WI38 (cell line): Measurements from ENCODE around the gene PCCA.
"Not testable (repeated sequence)": the region's sequence is repeated elsewhere in the genome, so short reads cannot be mapped to it uniquely, and the experiment has no call there.

Experiments
- H3K4me3 ChIP-seq: 2 replicates; pipeline ENCODE4 v1.5.1; 2011; ENCODE audit warnings: low read depth, mild to moderate bottlenecking, control low read depth, low read length
- TF ChIP-seq, protein P1 (sequence below): IDR thresholded peaks from 2 replicates; pipeline ENCODE4 v1.5.1; 2012; ENCODE audit warnings: low read depth, mild to moderate bottlenecking, control low read depth, low read length

PCCA gene

DNA sequence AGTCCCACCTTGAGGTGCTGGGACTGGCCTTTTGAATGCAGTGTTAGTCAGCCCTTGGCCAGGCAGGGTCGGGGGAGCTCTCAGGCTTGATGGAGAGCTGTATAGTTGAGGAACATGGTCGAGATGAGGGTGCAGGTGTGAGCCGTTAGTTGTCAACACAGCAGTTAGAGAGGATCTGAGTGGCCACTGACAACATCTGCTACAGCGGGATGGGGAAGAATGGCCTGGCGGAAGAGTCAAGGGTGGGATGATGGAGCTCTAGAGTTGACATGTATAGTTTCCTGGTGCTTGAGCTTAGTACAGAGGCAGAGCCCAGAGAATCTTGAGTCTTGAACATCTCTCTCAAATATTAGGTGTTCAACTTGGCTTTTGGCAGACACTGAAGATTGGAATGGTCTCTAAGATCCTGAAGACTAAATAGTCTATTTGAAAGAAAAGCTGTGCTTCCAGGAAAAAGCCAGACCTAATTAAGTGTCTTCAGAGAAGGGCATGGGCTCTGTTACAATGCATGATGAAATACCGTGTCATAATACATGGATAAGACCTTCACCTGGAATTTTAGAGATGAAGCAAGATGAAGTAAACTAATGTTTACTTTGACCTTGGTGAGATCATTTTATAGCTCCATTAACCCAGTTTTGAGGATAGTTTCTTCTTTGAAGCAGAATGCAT lies 9.7 kb downstream of the PCCA start:
- TF ChIP-seq, protein P1, sequence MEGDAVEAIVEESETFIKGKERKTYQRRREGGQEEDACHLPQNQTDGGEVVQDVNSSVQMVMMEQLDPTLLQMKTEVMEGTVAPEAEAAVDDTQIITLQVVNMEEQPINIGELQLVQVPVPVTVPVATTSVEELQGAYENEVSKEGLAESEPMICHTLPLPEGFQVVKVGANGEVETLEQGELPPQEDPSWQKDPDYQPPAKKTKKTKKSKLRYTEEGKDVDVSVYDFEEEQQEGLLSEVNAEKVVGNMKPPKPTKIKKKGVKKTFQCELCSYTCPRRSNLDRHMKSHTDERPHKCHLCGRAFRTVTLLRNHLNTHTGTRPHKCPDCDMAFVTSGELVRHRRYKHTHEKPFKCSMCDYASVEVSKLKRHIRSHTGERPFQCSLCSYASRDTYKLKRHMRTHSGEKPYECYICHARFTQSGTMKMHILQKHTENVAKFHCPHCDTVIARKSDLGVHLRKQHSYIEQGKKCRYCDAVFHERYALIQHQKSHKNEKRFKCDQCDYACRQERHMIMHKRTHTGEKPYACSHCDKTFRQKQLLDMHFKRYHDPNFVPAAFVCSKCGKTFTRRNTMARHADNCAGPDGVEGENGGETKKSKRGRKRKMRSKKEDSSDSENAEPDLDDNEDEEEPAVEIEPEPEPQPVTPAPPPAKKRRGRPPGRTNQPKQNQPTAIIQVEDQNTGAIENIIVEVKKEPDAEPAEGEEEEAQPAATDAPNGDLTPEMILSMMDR, result no peak
- no peak overlapping the region for H3K4me3 ChIP-seq

DNA sequence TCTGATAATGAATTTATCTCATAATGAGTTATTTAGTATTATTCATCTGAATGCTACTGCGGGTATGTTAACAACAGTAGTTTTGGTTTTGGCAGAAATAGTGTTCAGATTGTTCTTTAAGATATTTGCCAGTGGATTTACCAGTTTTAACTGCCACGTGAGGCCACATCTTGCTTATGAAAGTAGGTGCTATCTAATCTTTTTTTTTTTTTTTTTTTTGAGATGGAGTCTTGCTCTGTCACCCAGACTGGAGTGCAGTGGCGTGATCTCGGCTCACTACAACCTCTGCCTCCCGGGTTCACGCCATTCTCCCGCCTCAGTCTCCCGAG lies 10.2 kb downstream of the PCCA start:
- H3K4me3 ChIP-seq, result not testable (repeated sequence)

DNA sequence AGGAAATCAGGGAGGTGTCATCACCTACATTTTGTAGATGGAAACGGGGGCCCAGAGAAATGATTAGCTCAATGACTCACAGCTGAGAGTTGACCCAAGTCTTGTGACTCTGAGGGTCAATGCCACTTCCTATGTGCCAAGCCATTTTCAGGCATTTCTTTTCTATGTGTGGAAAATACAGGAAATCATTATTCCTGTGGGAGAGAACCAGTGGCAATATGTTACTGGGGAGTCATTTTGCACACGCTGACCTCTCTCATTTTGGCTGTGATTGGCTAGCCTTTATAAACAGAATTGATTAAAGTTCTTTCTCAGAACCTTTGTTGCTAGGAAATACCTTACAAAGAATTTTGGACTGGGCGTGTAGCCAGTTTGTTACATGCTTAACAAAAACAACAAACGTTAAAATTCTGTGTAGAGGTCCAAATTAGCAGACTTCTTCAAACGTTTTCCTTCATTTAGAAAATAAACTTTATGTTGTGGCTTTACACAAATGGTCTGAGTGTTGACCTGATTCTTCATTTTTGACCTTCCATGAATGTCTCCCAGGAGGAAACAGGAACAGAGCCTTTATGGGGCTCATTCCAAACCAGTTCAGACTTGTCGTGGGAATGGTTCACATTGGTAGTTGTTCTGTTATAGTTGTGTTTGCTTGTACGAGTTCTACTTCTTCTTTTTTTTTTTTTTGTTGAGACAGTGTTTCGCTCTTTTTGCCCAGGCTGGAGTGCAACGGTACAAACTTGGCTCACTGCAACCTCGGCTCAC lies 11.4 kb downstream of the PCCA start:
- TF ChIP-seq, protein P1, result no peak
- no peak overlapping the region for H3K4me3 ChIP-seq

DNA sequence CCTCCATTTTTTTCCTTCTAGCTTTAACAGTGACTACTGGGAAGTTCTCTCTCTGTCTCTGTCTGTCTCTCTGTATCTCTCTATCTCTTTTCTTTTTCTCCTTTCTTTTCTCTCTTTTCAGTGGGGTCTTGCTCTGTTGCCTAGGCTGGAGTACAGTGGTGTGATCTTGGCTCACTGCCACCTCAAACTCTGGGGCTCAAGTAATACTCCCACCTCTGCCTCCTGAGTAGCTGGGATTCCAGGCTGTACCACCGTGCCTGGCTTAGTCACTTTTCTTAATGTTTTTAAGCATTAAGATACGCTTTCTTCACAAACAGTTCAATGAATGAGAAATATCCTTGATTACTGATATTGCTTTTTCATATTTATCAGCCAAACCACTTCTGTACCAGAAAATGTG lies 13.1 kb downstream of the PCCA start:
- no peak overlapping the region for H3K4me3 ChIP-seq

DNA sequence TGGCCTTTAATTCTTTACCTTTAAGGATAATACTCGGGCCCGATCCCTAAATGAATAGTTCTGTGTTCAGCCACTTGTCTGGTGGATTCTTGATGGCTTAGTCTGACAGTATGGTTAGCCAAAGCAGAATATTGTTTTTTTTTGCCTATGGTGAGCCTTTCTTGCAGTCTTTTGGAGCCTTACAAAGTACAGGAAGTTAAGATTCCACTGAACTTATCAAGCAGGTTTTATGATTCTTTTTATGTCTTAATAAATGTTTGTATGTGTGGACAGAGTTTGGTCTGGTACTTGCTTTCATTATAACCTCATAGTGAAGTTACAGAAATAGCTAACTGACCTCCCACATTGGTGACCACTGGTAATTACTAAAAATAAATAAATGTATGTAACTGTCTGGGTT lies 17.1 kb downstream of the PCCA start:
- TF ChIP-seq, protein P1, result no peak
- H3K4me3 ChIP-seq, result no peak overlapping the region

More for the DNA sequence above, 13.1 kb downstream of the PCCA start:
- TF ChIP-seq, protein P1, result no peak

DNA sequence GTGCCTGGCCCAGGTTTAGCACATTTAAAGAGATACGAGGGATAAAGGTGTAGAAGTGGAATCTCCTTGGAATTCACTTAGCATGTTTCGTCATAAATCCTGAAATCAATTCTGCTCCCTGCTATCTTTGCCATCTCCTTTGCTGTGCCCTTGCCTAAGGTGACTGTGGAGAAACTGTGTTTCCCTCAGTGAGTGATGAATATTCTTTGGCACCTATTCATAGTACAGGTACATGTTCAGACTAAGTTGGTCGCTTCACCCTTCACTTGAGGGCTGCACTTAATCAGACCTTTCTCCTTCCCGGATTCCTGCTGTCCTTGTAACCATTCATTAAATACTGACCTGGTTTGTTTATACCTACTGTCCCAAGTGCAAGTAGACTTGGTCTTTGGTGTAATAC lies 17.8 kb downstream of the PCCA start:
- no peak overlapping the region for H3K4me3 ChIP-seq
- TF ChIP-seq, protein P1, result no peak

DNA sequence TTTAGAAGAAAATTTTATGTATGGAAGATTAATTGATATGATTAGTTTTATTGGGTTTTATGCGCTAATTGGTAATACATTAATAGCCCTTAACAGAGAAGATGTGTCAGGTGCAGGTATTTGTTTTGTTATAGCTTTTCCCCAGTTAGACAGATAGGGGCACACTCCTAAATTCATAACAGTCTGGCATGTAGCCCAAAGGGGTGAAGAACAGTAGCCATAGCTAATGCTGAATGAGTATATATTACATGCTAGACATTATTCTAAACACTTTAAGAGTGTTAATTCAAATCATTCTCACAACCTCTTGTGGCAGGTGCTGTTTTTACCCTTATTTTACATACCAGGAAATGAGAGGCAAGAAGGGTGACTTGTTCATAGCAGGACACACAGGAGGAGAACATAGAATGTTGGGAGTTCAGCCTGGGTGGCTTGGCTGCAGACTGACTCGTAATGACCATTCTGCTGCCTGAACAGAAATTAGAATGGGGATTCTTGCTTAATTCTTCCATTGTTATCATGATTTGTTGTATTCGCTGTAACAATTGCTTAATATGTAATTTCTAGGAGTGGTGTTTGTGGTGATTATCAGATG lies 20.1 kb downstream of the PCCA start:
- H3K4me3 ChIP-seq, result no peak overlapping the region
- TF ChIP-seq, protein P1, result no peak
